ENCODE data around the gene CTNNA3. TPM values are rescaled to one million over a fixed set of nuclear protein-coding genes. Genes with fewer than 3 reads are reported as not detected.

Gene CTNNA3
- total and polyA plus RNA-seq, 2 donors from 2014 or later, result 0.45 to 0.72 TPM

DNA sequence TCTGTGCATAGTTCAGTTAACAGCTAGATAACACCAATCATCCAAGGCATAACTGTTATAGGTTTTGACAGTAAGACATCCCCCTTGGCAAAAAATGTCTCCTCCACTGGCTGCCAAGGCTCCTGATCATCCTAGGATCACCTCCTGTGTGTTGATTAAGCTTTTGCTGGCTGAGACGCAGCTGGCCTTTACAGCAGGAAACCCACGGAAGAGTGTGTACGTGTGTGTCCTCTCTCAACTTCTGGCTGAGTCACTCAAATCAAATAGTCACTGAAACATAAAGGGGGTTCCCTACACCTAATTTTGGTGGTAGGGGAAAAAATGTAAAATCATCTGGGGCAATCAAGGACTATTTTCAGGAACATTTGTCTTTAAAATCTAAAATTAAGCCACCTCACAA lies 208.8 kb downstream of the CTNNA3 start:
- TF ChIP-seq CTCF (IDR thresholded peaks at IDR 0.05; ENCODE audit: borderline replicate concordance, extremely low read depth, insufficient read depth), result no peak
- DNase-seq, result no peak
- Histone ChIP-seq H3K9ac (ENCODE audit: low read length in 3 of 3) (no peak overlapping the region), H3K9me3 (ENCODE audit: control insufficient read depth in 2 of 3, insufficient read depth in 1 of 3, low read length in 3 of 3) (no peaks in the 10 kb centered on the region), H3K4me3 (ENCODE audit: low read length in 3 of 3) (no peak overlapping the region), H3K27ac (ENCODE audit: low read depth in 2 of 2, low read length in 2 of 2) (no peak overlapping the region), H3K27me3 (ENCODE audit: control insufficient read depth, insufficient read depth, low read length) (no peaks in the 10 kb centered on the region), H3K36me3 (ENCODE audit: control insufficient read depth in 2 of 3, insufficient read depth in 3 of 3, low read length in 3 of 3) (no peaks in the 10 kb centered on the region), H3K4me1 (ENCODE audit: control insufficient read depth in 2 of 3, insufficient read depth in 2 of 3, low read depth in 1 of 3, low read length in 3 of 3) (no peaks in the 10 kb centered on the region)
- intact Hi-C loops (cut with DNase I), result no loop called here
- no peak for FAIRE-seq

- Histone ChIP-seq H3K36me3 (ENCODE audit: control insufficient read depth in 2 of 3, insufficient read depth in 3 of 3, low read length in 3 of 3) (no peaks in the 10 kb centered on the region), H3K4me3 (ENCODE audit: low read length in 3 of 3) (no peak overlapping the region), H3K4me1 (ENCODE audit: control insufficient read depth in 2 of 3, insufficient read depth in 2 of 3, low read depth in 1 of 3, low read length in 3 of 3) (no peaks in the 10 kb centered on the region), H3K27me3 (ENCODE audit: control insufficient read depth, insufficient read depth, low read length) (no peaks in the 10 kb centered on the region), H3K9ac (ENCODE audit: low read length in 3 of 3) (no peak overlapping the region), H3K9me3 (ENCODE audit: control insufficient read depth in 2 of 3, insufficient read depth in 1 of 3, low read length in 3 of 3) (peaks cover 0 to 5% (median 4%) of the 10 kb centered on the region in 3 donors), H3K27ac (ENCODE audit: low read depth in 2 of 2, low read length in 2 of 2) (no peak overlapping the region)
- DNase-seq, result no peak
- FAIRE-seq, result no peak
- no peak for TF ChIP-seq CTCF (IDR thresholded peaks at IDR 0.05; ENCODE audit: borderline replicate concordance, extremely low read depth, insufficient read depth)
- intact Hi-C loops (cut with DNase I), result no loop called here
Measured at GRCh38 chr10:67477868-67478267, 218.1 kb downstream of the CTNNA3 start.

DNA sequence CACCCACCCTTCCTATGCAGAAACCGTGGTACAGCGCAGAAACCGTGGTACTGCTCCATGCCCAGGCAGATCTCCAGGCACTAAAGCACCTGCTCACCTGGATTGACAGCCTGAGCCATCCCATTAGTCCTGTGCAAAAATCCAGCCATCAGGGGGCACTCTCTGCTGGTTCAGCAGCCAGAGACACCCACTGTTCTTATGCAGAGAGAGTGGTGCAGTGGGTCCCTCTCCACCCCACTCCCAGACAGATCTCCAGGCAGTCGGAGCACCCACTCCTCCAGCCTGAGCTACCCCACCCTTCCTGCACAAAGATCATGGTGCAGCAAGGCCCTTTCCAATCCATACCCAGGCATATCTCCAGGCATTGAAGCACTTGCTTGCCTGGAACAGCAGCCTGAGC lies 219.8 kb downstream of the CTNNA3 start:
- no peaks in the 10 kb centered on the region for H3K36me3 ChIP-seq (ENCODE audit: control insufficient read depth in 2 of 3, insufficient read depth in 3 of 3, low read length in 3 of 3)
- no peaks in the 10 kb centered on the region for H3K27me3 ChIP-seq (ENCODE audit: control insufficient read depth, insufficient read depth, low read length)
- DNase-seq, result no peak
- H3K4me3 ChIP-seq (ENCODE audit: low read length in 3 of 3), result no peak overlapping the region
- intact Hi-C loops (cut with DNase I), result no loop called here
- FAIRE-seq, result no peak
- H3K4me1 ChIP-seq (ENCODE audit: control insufficient read depth in 2 of 3, insufficient read depth in 2 of 3, low read depth in 1 of 3, low read length in 3 of 3), result no peaks in the 10 kb centered on the region
- H3K9me3 ChIP-seq (ENCODE audit: control insufficient read depth in 2 of 3, insufficient read depth in 1 of 3, low read length in 3 of 3), result peaks cover 0 to 4% (median 2%) of the 10 kb centered on the region in 3 donors
- no peak for TF ChIP-seq CTCF (IDR thresholded peaks at IDR 0.05; ENCODE audit: borderline replicate concordance, extremely low read depth, insufficient read depth)
- no peak overlapping the region for H3K27ac ChIP-seq (ENCODE audit: low read depth in 2 of 2, low read length in 2 of 2)
- no peak overlapping the region for H3K9ac ChIP-seq (ENCODE audit: low read length in 3 of 3)

Data from kidney (tissue), 14 donors.